Measurements from ENCODE around the gene CFAP100.

The CFAP100 gene

DNA sequence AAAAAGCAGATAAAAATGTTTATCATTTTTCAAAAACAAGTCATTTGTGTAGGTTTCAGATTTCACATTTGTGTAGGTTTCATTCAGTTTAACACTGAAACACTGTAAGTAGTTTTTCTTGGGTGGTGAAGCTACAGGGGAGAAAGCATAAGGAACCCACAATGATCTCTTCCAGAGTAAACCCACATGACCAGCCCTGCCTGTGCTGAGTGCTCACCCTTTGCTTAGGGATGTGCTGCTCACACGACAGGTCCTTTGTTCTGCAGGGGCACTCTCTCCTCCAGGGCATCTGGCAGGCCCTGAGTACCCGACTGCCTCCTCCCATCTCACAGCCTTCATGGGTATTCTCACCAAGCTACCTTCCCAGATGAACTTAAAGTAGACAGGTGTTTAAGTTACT lies 52.1 kb downstream of the CFAP100 start:
- TF ChIP-seq SUZ12 (IDR thresholded peaks at IDR 0.05; ENCODE audit: extremely low read depth, insufficient read depth, insufficient read length): no peak
- TF ChIP-seq ZNF274 (IDR thresholded peaks at IDR 0.05; ENCODE audit: low read depth, low read length): no peak
- TF ChIP-seq YY1 (IDR thresholded peaks at IDR 0.05; ENCODE audit: insufficient read depth, insufficient read length): no peak
- peaks cover 5% of the 10 kb centered on the region for H3K4me1 ChIP-seq (ENCODE audit: insufficient read depth, insufficient read length)
- no peak for DNase-seq (ENCODE audit: low read depth, low spot score)
- H3K27me3 ChIP-seq (ENCODE audit: insufficient read depth, insufficient read length): no peaks in the 10 kb centered on the region
- H3K4me3 ChIP-seq (ENCODE audit: insufficient read length, low read depth): no peak overlapping the region
- H3K9me3 ChIP-seq (ENCODE audit: insufficient read depth, low read length): no peaks in the 10 kb centered on the region
- H3K36me3 ChIP-seq (ENCODE audit: insufficient read depth, insufficient read length, low read length): peaks cover 49% of the 10 kb centered on the region
- H3K9ac ChIP-seq (ENCODE audit: insufficient read length, low read depth): no peak overlapping the region

DNA sequence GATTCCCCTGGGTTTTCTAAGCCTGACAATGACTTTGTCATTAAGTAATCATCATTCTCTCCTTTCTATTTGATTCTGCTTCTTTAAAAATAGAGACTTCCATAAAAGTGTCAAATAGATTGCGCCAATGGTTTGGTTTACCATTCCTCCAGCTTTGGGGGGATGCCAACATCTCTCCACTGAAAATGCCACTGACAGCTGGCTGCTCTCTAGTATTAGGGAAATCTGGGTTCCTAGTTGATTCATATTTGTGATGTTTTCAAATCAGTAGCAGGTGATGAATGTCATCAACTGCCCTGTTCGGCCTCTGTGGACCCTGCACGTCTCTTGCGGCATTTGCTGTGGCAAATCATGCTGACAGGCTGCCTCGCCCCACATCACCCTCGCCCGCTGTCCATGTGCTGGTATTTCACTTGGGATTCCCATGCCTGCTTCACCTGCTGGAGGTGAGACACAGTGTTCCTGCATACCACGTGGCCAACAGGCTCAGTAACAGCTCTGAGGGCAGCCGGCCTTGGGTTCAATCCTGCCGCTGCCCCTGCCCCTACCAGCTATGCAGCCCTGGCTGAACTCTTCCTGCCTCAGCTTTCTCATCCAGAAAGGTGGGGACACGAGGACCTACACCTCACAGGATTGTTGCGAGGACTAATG lies 52.9 kb downstream of the CFAP100 start:
- Histone ChIP-seq H3K4me3 (ENCODE audit: insufficient read length, low read depth) (no peak overlapping the region), H3K9ac (ENCODE audit: insufficient read length, low read depth) (no peak overlapping the region), H3K27me3 (ENCODE audit: insufficient read depth, insufficient read length) (no peaks in the 10 kb centered on the region), H3K36me3 (ENCODE audit: insufficient read depth, insufficient read length, low read length) (peaks cover 57% of the 10 kb centered on the region), H3K9me3 (ENCODE audit: insufficient read depth, low read length) (no peaks in the 10 kb centered on the region), H3K4me1 (ENCODE audit: insufficient read depth, insufficient read length) (peaks cover 5% of the 10 kb centered on the region)
- no peak for DNase-seq (ENCODE audit: low read depth, low spot score)
- no peak for TF ChIP-seq SUZ12 (IDR thresholded peaks at IDR 0.05; ENCODE audit: extremely low read depth, insufficient read depth, insufficient read length)
- TF ChIP-seq YY1 (IDR thresholded peaks at IDR 0.05; ENCODE audit: insufficient read depth, insufficient read length): no peak

DNA sequence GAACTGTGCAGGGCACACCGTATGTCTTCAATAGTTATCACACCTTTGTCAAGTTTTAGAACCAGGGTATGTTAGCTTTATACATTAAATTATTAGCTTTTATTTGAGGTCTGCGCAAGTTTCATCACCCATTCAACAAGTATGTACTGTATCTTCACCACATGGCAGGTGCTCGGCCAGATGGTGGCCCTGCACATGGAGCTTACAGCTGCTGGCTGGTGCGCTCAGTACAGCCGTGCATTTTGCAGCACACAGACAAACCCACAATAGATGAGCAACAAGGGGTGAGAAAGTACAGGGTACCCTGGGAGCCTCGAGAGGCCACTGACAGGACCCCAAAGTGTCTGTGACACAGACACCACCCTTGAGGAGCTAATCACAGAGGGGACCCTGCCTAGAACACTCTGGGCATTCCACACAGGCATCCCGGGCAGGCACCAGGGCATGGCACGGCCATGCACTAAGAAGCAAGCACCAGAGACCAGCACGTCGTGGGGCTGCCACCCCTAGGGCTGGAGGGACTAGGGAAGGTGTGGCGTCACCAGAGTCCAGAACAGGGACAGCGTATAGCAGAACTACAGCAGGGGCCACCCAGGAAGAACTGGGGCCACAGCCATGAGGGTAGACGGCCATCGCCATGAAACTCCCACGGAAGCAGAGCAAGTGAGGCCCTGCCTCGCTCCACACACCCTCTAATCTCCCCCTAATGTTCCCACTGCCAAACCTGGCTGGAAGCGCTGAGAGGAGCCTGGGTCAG lies 53.6 kb downstream of the CFAP100 start:
- TF ChIP-seq ZNF274 (IDR thresholded peaks at IDR 0.05; ENCODE audit: low read depth, low read length) (no peak), YY1 (IDR thresholded peaks at IDR 0.05; ENCODE audit: insufficient read depth, insufficient read length) (no peak), SUZ12 (IDR thresholded peaks at IDR 0.05; ENCODE audit: extremely low read depth, insufficient read depth, insufficient read length) (no peak)
- H3K4me3 ChIP-seq (ENCODE audit: insufficient read length, low read depth): no peak overlapping the region
- no peak for DNase-seq (ENCODE audit: low read depth, low spot score)
- no peaks in the 10 kb centered on the region for H3K9me3 ChIP-seq (ENCODE audit: insufficient read depth, low read length)
- no peaks in the 10 kb centered on the region for H3K4me1 ChIP-seq (ENCODE audit: insufficient read depth, insufficient read length)
- peaks cover 63% of the 10 kb centered on the region for H3K36me3 ChIP-seq (ENCODE audit: insufficient read depth, insufficient read length, low read length)
- no peaks in the 10 kb centered on the region for H3K27me3 ChIP-seq (ENCODE audit: insufficient read depth, insufficient read length)
- H3K9ac ChIP-seq (ENCODE audit: insufficient read length, low read depth): no peak overlapping the region

DNA sequence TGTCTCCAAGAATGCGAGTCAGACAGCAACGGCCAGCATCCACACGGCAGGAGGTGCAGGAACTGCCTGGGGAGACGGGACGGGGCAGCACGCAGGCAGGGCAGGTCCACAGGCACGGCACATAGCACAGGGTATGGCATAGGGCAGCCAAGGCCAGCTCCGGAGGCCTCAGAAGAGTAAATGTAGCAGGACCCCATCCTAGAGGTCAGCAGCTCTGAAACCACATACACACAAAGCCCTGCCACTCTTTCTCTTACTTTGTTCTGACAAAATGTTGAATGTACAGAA lies 54.1 kb downstream of the CFAP100 start:
- Histone ChIP-seq H3K36me3 (ENCODE audit: insufficient read depth, insufficient read length, low read length) (peaks cover 68% of the 10 kb centered on the region), H3K27me3 (ENCODE audit: insufficient read depth, insufficient read length) (no peaks in the 10 kb centered on the region), H3K4me1 (ENCODE audit: insufficient read depth, insufficient read length) (no peaks in the 10 kb centered on the region), H3K9me3 (ENCODE audit: insufficient read depth, low read length) (no peaks in the 10 kb centered on the region), H3K4me3 (ENCODE audit: insufficient read length, low read depth) (no peak overlapping the region), H3K9ac (ENCODE audit: insufficient read length, low read depth) (no peak overlapping the region)
- TF ChIP-seq YY1 (IDR thresholded peaks at IDR 0.05; ENCODE audit: insufficient read depth, insufficient read length) (no peak), SUZ12 (IDR thresholded peaks at IDR 0.05; ENCODE audit: extremely low read depth, insufficient read depth, insufficient read length) (no peak), ZNF274 (IDR thresholded peaks at IDR 0.05; ENCODE audit: low read depth, low read length) (no peak)
- no peak for DNase-seq (ENCODE audit: low read depth, low spot score)

DNA sequence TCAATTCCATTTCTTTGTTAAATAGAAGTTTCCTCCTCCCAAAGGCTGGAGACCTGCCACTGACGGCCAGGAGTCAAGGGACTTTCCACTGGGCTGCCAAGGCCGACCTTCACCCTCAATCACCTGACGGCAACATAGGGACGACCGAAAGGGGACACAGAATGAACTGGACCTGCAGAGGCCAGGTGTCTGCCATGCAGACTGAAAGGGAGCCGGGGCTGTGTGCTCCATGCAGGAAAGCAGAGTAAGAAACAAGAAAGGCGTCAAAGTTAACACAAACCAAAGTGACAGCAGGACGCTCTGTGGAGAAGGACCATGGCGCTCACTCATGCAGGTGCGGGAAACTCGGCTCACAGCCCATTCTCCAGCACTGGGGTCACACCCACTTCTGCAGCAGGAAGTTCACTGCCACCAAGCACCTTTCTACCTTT lies 54.9 kb downstream of the CFAP100 start:
- DNase-seq (ENCODE audit: low read depth, low spot score): no peak
- no peak overlapping the region for H3K4me3 ChIP-seq (ENCODE audit: insufficient read length, low read depth)
- no peak for TF ChIP-seq ZNF274 (IDR thresholded peaks at IDR 0.05; ENCODE audit: low read depth, low read length)
- TF ChIP-seq SUZ12 (IDR thresholded peaks at IDR 0.05; ENCODE audit: extremely low read depth, insufficient read depth, insufficient read length): no peak
- no peak for TF ChIP-seq YY1 (IDR thresholded peaks at IDR 0.05; ENCODE audit: insufficient read depth, insufficient read length)
- no peaks in the 10 kb centered on the region for H3K9me3 ChIP-seq (ENCODE audit: insufficient read depth, low read length)
- no peak overlapping the region for H3K9ac ChIP-seq (ENCODE audit: insufficient read length, low read depth)
- peaks cover 74% of the 10 kb centered on the region for H3K36me3 ChIP-seq (ENCODE audit: insufficient read depth, insufficient read length, low read length)
- H3K4me1 ChIP-seq (ENCODE audit: insufficient read depth, insufficient read length): no peaks in the 10 kb centered on the region
- H3K27me3 ChIP-seq (ENCODE audit: insufficient read depth, insufficient read length): no peaks in the 10 kb centered on the region

DNA sequence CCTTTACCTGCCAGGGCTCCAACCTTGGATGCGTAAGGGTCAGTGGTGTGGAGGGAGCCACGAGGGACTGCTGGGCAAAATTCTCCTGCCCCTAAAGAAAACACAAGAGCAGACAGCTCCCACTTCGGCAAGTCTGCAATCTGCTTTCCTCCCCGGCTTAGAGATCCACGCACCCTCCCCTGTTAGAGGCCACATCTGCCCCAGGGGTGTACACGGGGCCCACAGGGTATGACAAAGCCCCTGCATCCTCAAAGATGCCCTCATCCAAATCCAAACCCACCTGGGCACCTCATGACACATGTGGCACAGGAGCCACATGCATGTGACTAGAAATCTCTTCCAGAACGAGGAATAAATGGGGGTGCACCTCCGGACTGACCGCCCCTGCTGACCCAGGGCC lies 55.5 kb downstream of the CFAP100 start:
- H3K4me3 ChIP-seq (ENCODE audit: insufficient read length, low read depth): no peak overlapping the region
- peaks cover 80% of the 10 kb centered on the region for H3K36me3 ChIP-seq (ENCODE audit: insufficient read depth, insufficient read length, low read length)
- H3K27me3 ChIP-seq (ENCODE audit: insufficient read depth, insufficient read length): no peaks in the 10 kb centered on the region
- H3K4me1 ChIP-seq (ENCODE audit: insufficient read depth, insufficient read length): no peaks in the 10 kb centered on the region
- no peaks in the 10 kb centered on the region for H3K9me3 ChIP-seq (ENCODE audit: insufficient read depth, low read length)
- TF ChIP-seq ZNF274 (IDR thresholded peaks at IDR 0.05; ENCODE audit: low read depth, low read length) (no peak), YY1 (IDR thresholded peaks at IDR 0.05; ENCODE audit: insufficient read depth, insufficient read length) (no peak), SUZ12 (IDR thresholded peaks at IDR 0.05; ENCODE audit: extremely low read depth, insufficient read depth, insufficient read length) (no peak)
- H3K9ac ChIP-seq (ENCODE audit: insufficient read length, low read depth): no peak overlapping the region
- DNase-seq (ENCODE audit: low read depth, low spot score): no peak

DNA sequence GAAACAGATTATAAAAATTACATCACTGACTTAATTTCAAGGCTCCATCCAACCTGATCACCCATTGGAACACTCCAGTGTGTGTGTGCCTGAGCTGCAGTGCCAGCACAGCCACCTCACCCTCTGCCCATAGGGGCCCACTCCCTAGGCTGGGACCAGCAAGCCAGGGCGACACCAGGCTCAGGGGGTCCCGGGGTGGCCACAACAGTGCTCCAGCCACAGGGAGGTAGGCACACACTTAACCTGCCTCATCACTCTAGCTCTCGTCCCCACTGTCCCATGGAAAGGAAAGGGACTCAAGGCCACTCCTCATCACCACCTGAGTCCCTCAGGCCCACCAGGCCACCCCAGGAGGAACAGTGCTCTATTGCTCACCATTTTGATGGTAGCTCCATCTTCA lies 56.0 kb downstream of the CFAP100 start:
- TF ChIP-seq SUZ12 (IDR thresholded peaks at IDR 0.05; ENCODE audit: extremely low read depth, insufficient read depth, insufficient read length) (no peak), YY1 (IDR thresholded peaks at IDR 0.05; ENCODE audit: insufficient read depth, insufficient read length) (no peak), ZNF274 (IDR thresholded peaks at IDR 0.05; ENCODE audit: low read depth, low read length) (no peak)
- H3K9me3 ChIP-seq (ENCODE audit: insufficient read depth, low read length): no peaks in the 10 kb centered on the region
- H3K9ac ChIP-seq (ENCODE audit: insufficient read length, low read depth): no peak overlapping the region
- no peaks in the 10 kb centered on the region for H3K27me3 ChIP-seq (ENCODE audit: insufficient read depth, insufficient read length)
- H3K36me3 ChIP-seq (ENCODE audit: insufficient read depth, insufficient read length, low read length): peaks cover 82% of the 10 kb centered on the region
- H3K4me1 ChIP-seq (ENCODE audit: insufficient read depth, insufficient read length): no peaks in the 10 kb centered on the region
- no peak for DNase-seq (ENCODE audit: low read depth, low spot score)
- H3K4me3 ChIP-seq (ENCODE audit: insufficient read length, low read depth): no peak overlapping the region
